Hepatocyte (in vitro differentiated cells): ENCODE data around the gene TKT. TPM values are rescaled to one million over a fixed set of nuclear protein-coding genes. Genes with fewer than 3 reads are reported as not detected.

Experiments
- DNase-seq: peaks from one replicate; pipeline ENCODE4 v3.0.0-alpha.2; 2016; ENCODE audit warnings: low spot score
- H2AFZ ChIP-seq: fragments of 200-600 bp; sonication (generic); 2 replicates; pipeline ENCODE4 v1.6.0; 2016; ENCODE audit warnings: antibody characterized with exemption, mild to moderate bottlenecking
- H3K27ac ChIP-seq: fragments of 200-600 bp; sonication (generic); 2 replicates; pipeline ENCODE4 v1.5.1; 2016; ENCODE audit warnings: mild to moderate bottlenecking
- H3K27me3 ChIP-seq: fragments of 200-600 bp; sonication (generic); 2 replicates; pipeline ENCODE4 v1.6.1; 2016
- H3K36me3 ChIP-seq: fragments of 200-600 bp; sonication (generic); replicated peaks from 2 replicates; pipeline ENCODE4 v1.5.1; 2016; ENCODE audit warnings: low read depth; ENCODE audit not compliant: insufficient read depth
- H3K4me1 ChIP-seq: fragments of 200-600 bp; sonication (generic); 2 replicates; pipeline ENCODE4 v1.5.1; 2016; ENCODE audit warnings: mild to moderate bottlenecking, moderate library complexity; ENCODE audit not compliant: insufficient read depth
- H3K4me2 ChIP-seq: fragments of 200-600 bp; sonication (generic); 2 replicates; pipeline ENCODE4 v1.6.0; 2016
- H3K4me3 ChIP-seq: fragments of 200-600 bp; sonication (generic); 2 replicates; pipeline ENCODE4 v1.5.1; 2016; ENCODE audit warnings: mild to moderate bottlenecking
- H3K79me2 ChIP-seq: fragments of 200-600 bp; sonication (generic); 2 replicates; pipeline ENCODE4 v1.6.0; 2017; ENCODE audit warnings: mild to moderate bottlenecking
- H3K9me2 ChIP-seq: fragments of 200-600 bp; sonication (generic); replicated peaks from 2 replicates; pipeline ENCODE4 v1.6.0; 2017; ENCODE audit warnings: mild to moderate bottlenecking; ENCODE audit not compliant: insufficient read depth
- H3K9me3 ChIP-seq: fragments of 200-600 bp; sonication (generic); 2 replicates; pipeline ENCODE4 v1.5.1; 2016; ENCODE audit warnings: low read depth, mild to moderate bottlenecking
- H4K20me1 ChIP-seq: fragments of 200-600 bp; sonication (generic); 2 replicates; pipeline ENCODE4 v1.6.0; 2016; ENCODE audit warnings: mild to moderate bottlenecking; ENCODE audit not compliant: insufficient read depth, poor library complexity, severe bottlenecking
- CTCF ChIP-seq: fragments of 200-600 bp; sonication (generic); IDR thresholded peaks from 2 replicates; pipeline ENCODE4 v1.5.1; 2016; ENCODE audit warnings: antibody characterized with exemption, mild to moderate bottlenecking; ENCODE audit not compliant: poor library complexity
- EZH2 ChIP-seq: fragments of 200-600 bp; sonication (generic); IDR thresholded peaks from 2 replicates; pipeline ENCODE4 v1.6.1; 2016; ENCODE audit warnings: antibody characterized with exemption, mild to moderate bottlenecking, borderline replicate concordance
- EZH2phosphoT487 ChIP-seq: fragments of 200-600 bp; sonication (generic); IDR thresholded peaks from one replicate; pipeline ENCODE4 v1.6.1; 2018; ENCODE audit warnings: antibody characterized with exemption, mild to moderate bottlenecking, low read depth, moderate library complexity; ENCODE audit not compliant: unreplicated experiment, severe bottlenecking
- WGBS: methylation state at CpG from one replicate; pipeline ENCODE4 v1.1.6; 2016; ENCODE audit warnings: low lambda C conversion rate; ENCODE audit errors: missing lambda C conversion rate; 5-methylcytosine and 5-hydroxymethylcytosine counted together
- polyA plus RNA-seq: library from polyadenylated mRNA; unstranded; fragments of >200 nt; fragmentation: Nextera tagmentation; extraction: Ambion mirVana; gene quantifications from 2 replicates; pipeline ENCODE4 v1.2.1, GENCODE V29; 2016
- total RNA-seq: library from RNA; depleted of rRNA; stranded (reverse); fragments of >200 nt; gene quantifications from 2 replicates; pipeline ENCODE4 v1.2.3, GENCODE V29; 2014

Gene TKT
- total and polyA plus RNA-seq, 2 experiments from 2014 or later = 149 to 265 TPM

- no peak overlapping the region for H3K27ac ChIP-seq
- no peaks in the 10 kb centered on the region for H4K20me1 ChIP-seq
- no peaks in the 10 kb centered on the region for H3K27me3 ChIP-seq
- no peaks in the 10 kb centered on the region for H3K9me3 ChIP-seq
- H3K79me2 ChIP-seq = no peaks in the 10 kb centered on the region
- TF ChIP-seq EZH2 (no peak), EZH2phosphoT487 (no peak), CTCF (no peak)
- no peak overlapping the region for H3K4me3 ChIP-seq
- H3K4me1 ChIP-seq = no peaks in the 10 kb centered on the region
- no peak for DNase-seq
- no peaks in the 10 kb centered on the region for H3K36me3 ChIP-seq
- no peaks in the 10 kb centered on the region for H3K9me2 ChIP-seq
- no peak overlapping the region for H2AFZ ChIP-seq
- no peak overlapping the region for H3K4me2 ChIP-seq
- 98% methylated on average over 6 of the region's 6 CpGs for WGBS
Observed at GRCh38 chr3:53225181-53225580, 30.6 kb downstream of the TKT start.

- 93% methylated on average over 5 of the region's 5 CpGs for WGBS
- Histone ChIP-seq H3K27ac (no peak overlapping the region), H3K4me1 (no peaks in the 10 kb centered on the region)
Observed at GRCh38 chr3:53224536-53224935, 31.3 kb downstream of the TKT start.

GRCh38 chr3:53224026-53224425 is 31.8 kb downstream of the TKT start:
- H3K27me3 ChIP-seq = no peaks in the 10 kb centered on the region
- H3K4me2 ChIP-seq = no peak overlapping the region
- DNase-seq = no peak
- no peaks in the 10 kb centered on the region for H3K36me3 ChIP-seq
- no peaks in the 10 kb centered on the region for H3K4me1 ChIP-seq
- H4K20me1 ChIP-seq = no peaks in the 10 kb centered on the region
- no peak overlapping the region for H2AFZ ChIP-seq
- TF ChIP-seq EZH2 (no peak), EZH2phosphoT487 (no peak), CTCF (no peak)
- no peak overlapping the region for H3K4me3 ChIP-seq
- H3K27ac ChIP-seq = no peak overlapping the region
- H3K9me3 ChIP-seq = no peaks in the 10 kb centered on the region
- no peaks in the 10 kb centered on the region for H3K79me2 ChIP-seq
- H3K9me2 ChIP-seq = no peaks in the 10 kb centered on the region
- WGBS = 100% methylated on average over 5 of the region's 5 CpGs

More at GRCh38 chr3:53224536-53224935, 31.3 kb downstream of the TKT start:
- Histone ChIP-seq H4K20me1 (no peaks in the 10 kb centered on the region), H3K27me3 (no peaks in the 10 kb centered on the region), H3K4me2 (no peak overlapping the region), H3K9me2 (no peaks in the 10 kb centered on the region), H3K4me3 (no peak overlapping the region), H2AFZ (no peak overlapping the region), H3K9me3 (no peaks in the 10 kb centered on the region), H3K36me3 (no peaks in the 10 kb centered on the region), H3K79me2 (no peaks in the 10 kb centered on the region)
- no peak for DNase-seq
- TF ChIP-seq EZH2phosphoT487 (no peak), CTCF (no peak), EZH2 (no peak)

GRCh38 chr3:53223541-53223966 is 32.3 kb downstream of the TKT start:
- H3K4me1 ChIP-seq = no peaks in the 10 kb centered on the region
- 90% methylated on average over 9 of the region's 9 CpGs for WGBS
- H3K79me2 ChIP-seq = no peaks in the 10 kb centered on the region
- H3K4me2 ChIP-seq = no peak overlapping the region
- H3K27me3 ChIP-seq = no peaks in the 10 kb centered on the region
- no peak overlapping the region for H3K4me3 ChIP-seq
- no peak overlapping the region for H2AFZ ChIP-seq
- H4K20me1 ChIP-seq = no peaks in the 10 kb centered on the region
- no peak for DNase-seq
- TF ChIP-seq CTCF (no peak), EZH2 (no peak), EZH2phosphoT487 (no peak)
- H3K27ac ChIP-seq = no peak overlapping the region
- H3K36me3 ChIP-seq = no peaks in the 10 kb centered on the region
- no peaks in the 10 kb centered on the region for H3K9me3 ChIP-seq
- H3K9me2 ChIP-seq = no peaks in the 10 kb centered on the region
